ENCODE results near the gene PAM16.

Gene PAM16

DNA sequence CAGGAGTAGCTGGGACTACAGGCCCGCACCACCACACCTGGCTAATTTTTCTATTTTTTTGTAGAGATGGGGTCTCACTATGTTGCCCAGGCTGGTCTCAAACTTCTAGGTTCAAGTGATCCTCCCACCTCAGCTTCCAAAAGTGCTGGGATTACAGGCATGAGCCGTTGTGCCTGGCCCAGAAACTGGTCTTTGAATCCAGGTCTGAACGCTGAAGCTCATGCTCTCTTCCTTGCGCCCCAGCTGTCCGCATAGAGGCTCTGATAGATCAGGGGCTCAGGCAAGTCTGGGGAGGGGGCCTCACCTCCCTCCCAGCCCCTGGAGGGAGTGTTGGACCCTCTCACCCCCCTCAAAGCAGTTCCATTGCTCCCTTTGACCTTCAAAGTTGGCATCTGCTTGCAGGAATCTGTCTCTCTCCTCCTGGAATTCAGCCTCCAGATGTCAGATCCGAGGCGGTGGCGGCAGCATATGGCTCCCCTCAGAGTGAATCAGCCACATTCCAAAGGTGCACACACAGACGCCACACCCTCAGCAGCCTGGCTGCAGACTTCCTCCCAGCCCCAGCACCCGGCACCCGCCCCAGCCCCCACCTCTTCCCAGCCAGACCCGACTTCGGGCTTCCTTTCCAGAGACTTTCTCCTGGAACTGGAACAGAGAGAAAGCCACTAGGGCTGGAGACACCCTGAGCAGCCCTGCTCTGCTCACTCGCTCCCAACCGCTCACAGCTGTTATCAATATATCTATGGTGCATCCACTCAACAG lies 52.2 kb downstream of the PAM16 start:
- DNase-seq (ENCODE audit: low read depth, low spot score) = no peak

DNA sequence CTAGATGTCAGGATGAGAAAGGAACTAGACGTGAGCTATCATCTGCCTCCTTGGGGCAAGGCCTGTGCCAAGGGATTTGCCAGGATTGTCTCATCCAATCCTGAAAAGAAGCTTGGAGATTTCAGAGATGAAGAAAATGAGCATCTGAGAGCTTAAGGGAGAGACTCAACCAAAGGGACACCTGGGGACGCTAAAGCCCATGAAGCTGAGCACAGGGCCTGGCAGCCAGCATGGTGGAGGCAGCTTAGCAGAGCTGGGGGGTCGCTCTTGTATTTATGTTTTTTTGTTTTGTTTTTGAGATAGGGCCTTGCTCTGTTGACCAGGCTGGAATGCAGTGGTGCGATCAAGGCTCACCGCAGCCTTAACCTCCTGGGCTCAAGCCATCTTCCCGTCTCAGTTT lies 53.6 kb downstream of the PAM16 start:
- no peak for DNase-seq (ENCODE audit: low read depth, low spot score)

DNA sequence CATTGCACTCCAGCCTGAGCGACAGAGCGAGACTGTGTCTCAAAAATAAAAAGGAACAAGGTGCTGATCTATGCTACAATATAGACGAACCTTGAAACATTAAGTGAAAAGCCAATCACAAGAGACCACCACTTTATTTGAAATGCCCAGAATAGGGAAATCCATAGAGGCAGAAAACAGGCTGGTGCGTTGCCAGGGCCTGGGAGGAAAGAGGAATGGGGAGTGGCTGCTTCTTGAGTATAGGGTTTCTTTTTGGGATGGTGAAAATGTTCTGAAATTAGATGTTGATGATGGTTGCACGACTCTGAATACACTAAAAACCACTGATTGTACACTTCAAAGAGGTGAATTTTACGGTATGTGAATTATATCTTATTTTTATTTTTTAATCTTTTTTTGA lies 55.5 kb downstream of the PAM16 start:
- DNase-seq (ENCODE audit: low read depth, low spot score) = no peak

DNA sequence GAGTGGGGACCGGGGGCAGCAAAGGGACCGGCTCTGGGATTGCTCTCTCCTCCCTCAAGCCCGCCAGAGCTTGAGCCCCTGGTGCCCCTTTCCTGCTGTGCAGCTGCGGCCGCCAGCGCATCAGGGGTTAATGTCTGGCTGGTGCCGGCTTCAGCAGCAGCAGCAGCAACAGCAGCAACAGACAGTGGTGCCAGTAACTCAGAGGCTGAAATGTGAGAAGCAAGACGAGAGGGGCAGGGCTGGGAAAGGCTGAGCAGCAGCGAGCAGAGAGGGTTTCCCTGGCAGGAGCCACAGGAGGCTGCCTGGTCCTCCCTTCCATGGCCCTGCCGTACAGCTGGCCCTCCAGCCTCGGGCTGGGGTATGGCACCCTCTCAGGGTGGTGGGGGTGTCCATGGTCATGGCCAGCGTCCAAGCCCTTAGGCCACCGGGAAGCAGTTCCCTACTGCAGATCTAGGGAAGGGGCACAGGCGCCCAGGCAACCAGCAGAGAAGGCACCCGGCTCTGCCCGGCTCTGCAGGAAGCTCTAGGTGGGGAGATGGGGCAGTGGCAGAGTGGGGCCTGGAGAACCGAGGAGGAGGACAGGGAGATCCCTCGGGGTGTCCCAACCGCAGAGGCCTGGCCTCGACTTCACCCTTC lies 57.2 kb downstream of the PAM16 start:
- no peak for DNase-seq (ENCODE audit: low read depth, low spot score)

DNA sequence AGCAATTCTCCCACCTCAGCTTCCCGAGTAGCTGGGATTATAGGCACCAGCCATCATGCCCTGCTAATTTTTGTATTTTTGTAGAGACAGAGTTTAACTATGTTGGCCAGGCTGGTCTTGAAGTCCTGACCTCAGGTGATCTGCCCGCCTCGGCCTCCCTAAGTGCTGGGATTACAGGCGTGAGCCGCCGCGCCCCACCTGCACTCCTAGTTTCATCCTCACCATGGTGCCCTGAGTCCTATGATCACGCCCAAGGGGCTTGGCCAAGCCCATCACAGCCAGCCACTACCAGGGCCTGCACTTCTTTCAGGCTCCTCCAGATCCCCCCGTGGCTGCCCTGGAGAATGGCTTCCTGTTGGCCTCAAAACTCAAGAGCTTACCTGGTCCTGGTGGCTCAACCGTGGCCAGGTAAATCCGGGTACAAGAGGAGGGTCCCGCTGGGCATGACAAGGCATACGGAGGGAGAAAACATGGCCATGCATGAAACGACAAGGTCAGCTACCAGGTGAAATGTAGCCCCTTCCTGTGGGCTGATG lies 57.9 kb downstream of the PAM16 start:
- no peak for DNase-seq (ENCODE audit: low read depth, low spot score)

GRCh38 chr16:4291699-4292098 lies 59.4 kb downstream of the PAM16 start:
- DNase-seq (ENCODE audit: low read depth, low spot score) = no peak

All from smooth muscle cell of the brain vasculature (primary cell).